Measurements from ENCODE around the gene C16orf46.

GRCh38 chr16:81036751-81037350, 40.2 kb downstream of the C16orf46 start:
- TF ChIP-seq CTCF (conservative IDR thresholded peaks at IDR 0.05 in 1 of 2, IDR thresholded peaks at IDR 0.05 in 1 of 2; ENCODE audit: low read depth in 1 of 2, low read length in 2 of 2) (no peak), EZH2 (IDR thresholded peaks at IDR 0.05; ENCODE audit: low read length, missing control alignments) (no peak)

Data from fibroblast of lung (primary cell).